Erythroblast (primary cell): Measurements from ENCODE around the gene RFX2.

Experiments used
- GATA1 ChIP-seq: IDR thresholded peaks from 2 replicates; pipeline ENCODE4 v1.6.1; 2011; ENCODE audit warnings: low read depth, mild to moderate bottlenecking, control low read depth, low read length, moderate library complexity
- POLR2A ChIP-seq: IDR thresholded peaks from 2 replicates; pipeline ENCODE4 v1.6.1; 2011; ENCODE audit warnings: mild to moderate bottlenecking, low read length

DNA sequence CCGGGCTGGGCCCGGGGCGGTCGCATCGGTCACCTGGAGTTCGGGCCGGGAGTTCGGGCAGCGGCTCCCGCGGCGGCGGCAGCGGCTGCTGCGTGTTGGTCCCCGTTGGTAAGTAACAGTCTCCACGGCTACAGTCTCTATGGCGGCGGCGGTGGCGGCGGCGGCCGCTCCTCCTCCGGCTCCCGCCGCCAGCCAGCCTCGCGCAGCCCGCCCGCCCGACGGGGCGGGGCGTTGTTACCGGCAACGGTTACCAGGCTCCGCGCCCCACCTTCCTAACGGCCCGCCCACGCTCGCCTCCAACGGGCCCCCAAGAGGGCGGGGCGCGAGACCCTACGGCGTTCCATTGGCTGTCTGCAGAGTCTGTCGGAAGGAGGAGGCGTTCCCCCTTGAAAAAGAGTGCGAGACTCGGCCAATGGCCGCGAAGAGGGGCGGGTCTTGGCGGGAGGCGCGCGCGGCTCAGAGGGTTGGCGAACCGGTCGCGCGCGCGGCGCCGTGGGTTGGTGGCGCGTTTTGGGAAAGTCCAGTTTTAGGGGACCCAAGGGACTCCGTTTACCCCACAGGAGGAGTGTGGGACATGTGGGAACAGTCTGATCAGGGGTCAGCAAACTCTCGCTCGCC, at the start of gene RFX2:
- TF ChIP-seq POLR2A, result peak; percentile 78
- no peak for TF ChIP-seq GATA1
